IMR-90 (cell line): Measurements from ENCODE around the gene NADSYN1. TPM values are rescaled to one million over a fixed set of nuclear protein-coding genes. Genes with fewer than 3 reads are reported as not detected.

Experiments used
- ATAC-seq: fragments of 200-7000 bp; cut with Tn5 transposase; 2 replicates; pipeline ENCODE4 v1.9.1; 2020; ENCODE audit warnings: low read depth, mild to moderate bottlenecking, moderate library complexity
- BruUV-seq: library from RNA; stranded (reverse); fragments of 400-500 nt; replicated peaks from 2 replicates; lab custom pipeline; 2021; lab: Mats Ljungman, UMichigan
- CTCF ChIA-PET: fragments of 300-600 bp; formaldehyde crosslinking; extraction: SDS; loops from one replicate; lab custom pipeline; 2021; ENCODE audit warnings: antibody characterized with exemption; lab: Yijun Ruan, JAX
- POLR2A ChIA-PET: fragments of 300-600 bp; sonication (Branson Sonifier 250); formaldehyde crosslinking; loops from one replicate; lab custom pipeline; 2022; ENCODE audit warnings: antibody characterized with exemption; ENCODE audit not compliant: unreplicated experiment; lab: Charles Lee
- DNase-seq: peaks from one replicate; pipeline ENCODE4 v3.0.0; 2013
- H2AFZ ChIP-seq: replicated peaks from 2 replicates; pipeline ENCODE3; 2013; ENCODE audit warnings: low read length, mild to moderate bottlenecking; ENCODE audit not compliant: poor library complexity
- H2AK5ac ChIP-seq: 2 replicates; pipeline ENCODE4 v1.6.1; 2013; ENCODE audit warnings: low read depth, low read length, inconsistent platforms
- H2AK9ac ChIP-seq: replicated peaks from 2 replicates; pipeline ENCODE3; 2013; ENCODE audit warnings: mild to moderate bottlenecking, low read depth, low read length, moderate library complexity; ENCODE audit not compliant: poor library complexity
- H2BK120ac ChIP-seq: 2 replicates; pipeline ENCODE4 v1.6.1; 2013; ENCODE audit warnings: low read depth, low read length, inconsistent platforms
- H2BK15ac ChIP-seq: 3 replicates; pipeline ENCODE4 v1.6.1; 2013; ENCODE audit warnings: low read depth, low read length, inconsistent platforms
- H2BK20ac ChIP-seq: 2 replicates; pipeline ENCODE4 v1.6.1; 2013; ENCODE audit warnings: low read depth, mild to moderate bottlenecking, inconsistent platforms, low read length, moderate library complexity
- H2BK5ac ChIP-seq: 2 replicates; pipeline ENCODE4 v1.6.1; 2013; ENCODE audit warnings: mild to moderate bottlenecking, low read depth, low read length, inconsistent platforms; ENCODE audit not compliant: poor library complexity, severe bottlenecking
- H3K14ac ChIP-seq: replicated peaks from 2 replicates; pipeline ENCODE4 v1.6.1; 2013; ENCODE audit warnings: low read depth, low read length, inconsistent platforms
- H3K18ac ChIP-seq: 2 replicates; pipeline ENCODE4 v1.6.1; 2013; ENCODE audit warnings: low read depth, low read length, control low read depth
- H3K23ac ChIP-seq: 2 replicates; pipeline ENCODE4 v1.6.1; 2013; ENCODE audit warnings: low read depth, low read length, inconsistent platforms
- H3K27ac ChIP-seq: 2 replicates; pipeline ENCODE4 v1.5.1; 2013; ENCODE audit warnings: mild to moderate bottlenecking, control low read depth, low read length; ENCODE audit not compliant: insufficient read depth
- H3K27me3 ChIP-seq: 2 replicates; pipeline ENCODE4 v1.6.1; 2013; ENCODE audit warnings: low read length; ENCODE audit not compliant: control insufficient read depth, insufficient read depth
- H3K36me3 ChIP-seq: 2 replicates; pipeline ENCODE4 v1.6.1; 2013; ENCODE audit warnings: low read length, mixed read lengths; ENCODE audit not compliant: control insufficient read depth, insufficient read depth
- H3K4ac ChIP-seq: 2 replicates; pipeline ENCODE4 v1.6.1; 2013; ENCODE audit warnings: low read depth, low read length, inconsistent platforms
- H3K4me1 ChIP-seq: 2 replicates; pipeline ENCODE4 v1.6.1; 2013; ENCODE audit warnings: low read length, mixed read lengths; ENCODE audit not compliant: control insufficient read depth, insufficient read depth
- H3K4me2 ChIP-seq: 2 replicates; pipeline ENCODE4 v1.6.1; 2013; ENCODE audit warnings: low read depth, mild to moderate bottlenecking, control low read depth, low read length, moderate library complexity
- H3K4me3 ChIP-seq: 2 replicates; pipeline ENCODE4 v1.5.1; 2013; ENCODE audit warnings: low read depth, mild to moderate bottlenecking, control low read depth, low read length, moderate library complexity; ENCODE audit not compliant: insufficient read depth
- H3K56ac ChIP-seq: 2 replicates; pipeline ENCODE4 v1.6.1; 2013; ENCODE audit warnings: low read length, inconsistent platforms; ENCODE audit not compliant: insufficient read depth; ENCODE audit errors: extremely low read depth
- H3K79me1 ChIP-seq, 2 experiments: 2 replicates each; pipeline ENCODE4 v1.6.1; 2013; ENCODE audit warnings: low read length in 2 of 2, inconsistent platforms in 1 of 2, low read depth in 1 of 2
- H3K9ac ChIP-seq: 2 replicates; pipeline ENCODE4 v1.6.1; 2013; ENCODE audit warnings: low read depth, low read length, control low read depth
- H3K9me1 ChIP-seq: 2 replicates; pipeline ENCODE4 v1.6.1; 2013; ENCODE audit warnings: low read length, inconsistent platforms; ENCODE audit not compliant: insufficient read depth
- H3K9me3 ChIP-seq: 2 replicates; pipeline ENCODE4 v1.6.1; 2013; ENCODE audit warnings: low read length; ENCODE audit not compliant: control insufficient read depth, insufficient read depth
- H4K20me1 ChIP-seq: 2 replicates; pipeline ENCODE4 v1.6.1; 2013; ENCODE audit warnings: low read length, inconsistent platforms; ENCODE audit not compliant: insufficient read depth
- H4K5ac ChIP-seq: 2 replicates; pipeline ENCODE4 v1.6.1; 2013; ENCODE audit warnings: mild to moderate bottlenecking, low read depth, low read length, control low read depth
- H4K8ac ChIP-seq, 2 experiments: 2 replicates each; pipeline ENCODE4 v1.6.1; 2013; ENCODE audit warnings: low read depth in 2 of 2, low read length in 2 of 2, control low read depth in 1 of 2, inconsistent platforms in 1 of 2
- H4K91ac ChIP-seq: 2 replicates; pipeline ENCODE4 v1.6.1; 2013; ENCODE audit warnings: low read depth, low read length, inconsistent platforms; ENCODE audit not compliant: insufficient read depth
- CEBPB ChIP-seq: IDR thresholded peaks from 2 replicates; pipeline ENCODE4 v1.6.1; 2012; ENCODE audit warnings: low read depth, low read length, improper control_type of control experiment
- CHD1 ChIP-seq: IDR thresholded peaks from 2 replicates; pipeline ENCODE4 v1.6.1; 2012; ENCODE audit warnings: low read depth, low read length, improper control_type of control experiment
- FOS ChIP-seq: fragments of 150-350 bp; IDR thresholded peaks from 2 replicates; pipeline ENCODE4 v1.6.1; 2016; ENCODE audit warnings: low read depth, low read length
- MXI1 ChIP-seq: IDR thresholded peaks from 2 replicates; pipeline ENCODE4 v1.6.1; 2012; ENCODE audit warnings: low read depth, mild to moderate bottlenecking, low read length, moderate library complexity, borderline replicate concordance
- RFX5 ChIP-seq: IDR thresholded peaks from 2 replicates; pipeline ENCODE4 v1.8.0; 2012; ENCODE audit warnings: low read depth, mild to moderate bottlenecking, low read length, moderate library complexity
- SMC3 ChIP-seq: fragments of 150-350 bp; IDR thresholded peaks from 2 replicates; pipeline ENCODE4 v1.6.1; 2016; ENCODE audit warnings: low read depth, mild to moderate bottlenecking, antibody characterized with exemption, low read length, moderate library complexity
- WGBS, 2 experiments: methylation state at CpG; one replicate each; pipeline versions ENCODE4 v1.1.5 to v1.1.7; 2013; ENCODE audit warnings: missing lambda C conversion rate in 2 of 2; ENCODE audit not compliant: insufficient read length in 1 of 2; ENCODE audit errors: extremely low coverage in 2 of 2; 5-methylcytosine and 5-hydroxymethylcytosine counted together
- dilution Hi-C: fragments of 300-500 bp; cut with HindIII; formaldehyde crosslinking; loops from one replicate; pipeline ENCODE4 v1.14.3; 2018; ENCODE audit warnings: low sequenced_read_pairs; ENCODE audit not compliant: unreplicated experiment
- in situ Hi-C: fragments of 300-500 bp; cut with MboI; formaldehyde crosslinking; loops from 3 replicates; pipeline ENCODE4 v1.14.3; 2019; ENCODE audit warnings: low sequenced_read_pairs, inconsistent platforms, mixed read lengths
- intact Hi-C: fragments of 100-400 bp; cut with micrococcal nuclease; formaldehyde crosslinking; loops from 2 replicates; pipeline ENCODE4 v1.10.0; 2022
- polyA plus RNA-seq, 3 experiments: library from polyadenylated mRNA; depleted of rRNA; stranded (reverse); fragments of >200 nt; gene quantifications; 2 replicates each; pipeline ENCODE4 v1.2.3, GENCODE V29; 2012; ENCODE audit warnings: low replicate concordance in 1 of 3
- total RNA-seq: library from RNA; depleted of rRNA; stranded (reverse); fragments of >200 nt; gene quantifications from 2 replicates; pipeline ENCODE4 v1.2.3, GENCODE V29; 2012

The NADSYN1 gene
- total and polyA plus RNA-seq, 2 of the 4 experiments (the other 2 are of a cell fraction): 69.5 to 70.4 TPM

GRCh38 chr11:71489311-71490043 is 36.5 kb downstream of the NADSYN1 start (continued):
- no peak for TF ChIP-seq CHD1

DNA sequence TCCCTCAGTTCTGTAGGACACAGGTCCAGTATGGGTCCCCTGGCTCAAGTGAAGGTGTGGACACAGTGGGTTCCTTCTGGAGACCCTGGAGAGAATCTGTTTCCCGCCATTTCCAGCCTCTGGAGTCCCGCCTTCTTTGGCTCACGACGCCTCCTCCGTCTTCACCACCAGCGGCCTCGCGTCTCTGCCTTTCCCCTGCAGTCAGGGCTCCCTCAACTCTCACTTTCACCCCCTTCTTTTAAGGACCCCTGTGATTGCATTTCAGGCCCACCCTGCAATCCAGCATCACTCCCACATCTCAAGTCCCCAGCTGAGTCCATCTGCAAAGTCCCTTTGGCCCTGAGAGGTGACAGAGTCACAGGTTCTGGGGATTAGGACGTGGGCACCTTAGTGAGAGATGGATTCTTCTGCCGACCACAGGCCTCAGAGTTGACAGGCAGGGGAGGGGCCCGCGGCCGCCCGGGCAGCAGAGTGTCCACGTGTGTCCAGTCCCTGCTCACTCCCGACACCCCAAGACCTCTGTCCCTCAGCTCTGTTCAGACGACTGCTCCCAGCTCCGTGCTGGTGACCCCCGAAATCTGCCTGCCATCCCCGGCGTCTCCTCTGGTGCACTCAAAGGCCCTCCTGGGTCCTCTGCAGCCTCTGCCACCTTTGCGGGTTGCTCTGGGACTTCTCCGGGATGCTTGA is 37.2 kb downstream of the NADSYN1 start:
- H4K20me1 ChIP-seq: no peaks in the 10 kb centered on the region; the same call in 1 of the 2 replicates
- H3K9me1 ChIP-seq: peaks cover 27% of the 10 kb centered on the region
- ATAC-seq (no peak), DNase-seq (no peak)
- in situ Hi-C loops (no loop called here), dilution Hi-C loops (no loop called here), intact Hi-C loops (no loop called here)
- H2AK5ac ChIP-seq: no peak overlapping the region
- no peak overlapping the region for H3K18ac ChIP-seq
- H3K79me1 ChIP-seq: peaks cover 4 to 5% of the 10 kb centered on the region in 2 experiments; a peak in 2 of 4 replicates
- H3K4me2 ChIP-seq: no peak overlapping the region
- no peaks in the 10 kb centered on the region for H3K27me3 ChIP-seq
- no peak overlapping the region for H3K14ac ChIP-seq
- no peak overlapping the region for H2AK9ac ChIP-seq
- H2BK15ac ChIP-seq: no peak overlapping the region
- H3K4me1 ChIP-seq: peaks cover 11% of the 10 kb centered on the region; the same call in 1 of the 2 replicates
- CTCF ChIA-PET: no interaction called here
- H3K4ac ChIP-seq: no peak overlapping the region
- POLR2A ChIA-PET: no interaction called here
- no peak overlapping the region for H3K27ac ChIP-seq
- H2BK5ac ChIP-seq: no peak overlapping the region
- no peak for TF ChIP-seq RFX5
- no peak for TF ChIP-seq CEBPB
- TF ChIP-seq MXI1: no peak
- TF ChIP-seq FOS: no peak
- TF ChIP-seq SMC3: no peak
- BruUV-seq: no TSS peak
- WGBS, 2 experiments: 96% methylated on average over 12 of the region's 23 CpGs; no CpG with 5 or more reads in 1 of the 2 experiments
- H3K23ac ChIP-seq: no peak overlapping the region
- H3K56ac ChIP-seq: no peak overlapping the region
- H3K9ac ChIP-seq: no peak overlapping the region
- no peak overlapping the region for H2BK20ac ChIP-seq
- H2BK120ac ChIP-seq: no peak overlapping the region
- H3K9me3 ChIP-seq: no peaks in the 10 kb centered on the region
- no peak overlapping the region for H4K5ac ChIP-seq
- no peak overlapping the region for H2AFZ ChIP-seq
- H3K4me3 ChIP-seq: no peak overlapping the region
- H4K8ac ChIP-seq: no peak overlapping the region
- H3K36me3 ChIP-seq: peaks cover 41% of the 10 kb centered on the region
- H4K91ac ChIP-seq: no peak overlapping the region
